ENCODE results near the gene ARNT2. TPM values are rescaled to one million over a fixed set of nuclear protein-coding genes. Genes with fewer than 3 reads are reported as not detected.

ARNT2 gene
- 10 to 100 TPM in 1 of 2 donors, 1 to 10 TPM in 1; 4.5 to 12.2 TPM for total RNA-seq
- 1 to 10 TPM; 2.0 to 6.5 TPM for polyA plus RNA-seq
- long read RNA-seq, donor 1: 0 reads
- long read RNA-seq, donor 2: 0 reads
- long read RNA-seq, donor 3, partial matches to known transcripts: 0 of 1 reads
- long read RNA-seq, donor 3, other reads (novel, unspliced or antisense): 0 of 1 reads
- long read RNA-seq, donor 4, partial matches to known transcripts: 8 of 8 reads
- long read RNA-seq, donor 4, other reads (novel, unspliced or antisense): 0 of 8 reads
- long read RNA-seq, donor 5: 0 reads

DNA sequence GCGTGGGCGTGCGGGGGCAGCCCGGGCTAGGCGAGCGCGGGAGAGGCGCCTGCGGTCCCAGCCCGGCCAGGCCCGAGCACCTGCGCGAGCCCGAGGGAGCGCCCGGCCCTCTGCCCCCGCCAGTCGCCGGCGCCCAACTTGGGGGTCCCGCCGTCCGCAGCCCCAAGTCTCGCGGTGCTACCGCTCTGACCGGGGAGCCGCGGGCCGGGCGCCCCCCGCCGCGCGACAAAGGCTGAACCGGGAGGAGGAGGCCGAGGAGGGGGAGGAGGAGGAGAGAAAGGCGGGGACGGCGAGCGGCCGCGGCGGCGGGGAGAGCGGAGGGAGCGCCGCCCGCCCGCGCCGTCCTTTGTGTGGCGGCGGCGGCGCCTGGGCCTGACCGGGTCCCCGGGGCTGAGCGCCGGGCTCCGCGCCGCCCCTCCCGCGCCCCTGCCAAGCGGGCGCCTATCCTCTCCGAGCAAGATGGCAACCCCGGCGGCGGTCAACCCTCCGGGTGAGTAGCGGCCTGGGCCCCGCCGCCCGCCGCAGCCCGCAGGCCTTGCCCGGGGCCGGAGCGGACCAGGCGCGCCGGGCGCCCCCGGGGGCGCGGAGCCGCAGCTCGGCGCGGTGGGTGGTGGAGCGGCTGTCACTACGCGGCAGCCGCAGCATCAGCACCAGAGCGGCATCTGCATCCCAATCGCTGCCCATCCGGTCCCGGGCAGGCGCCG is at the start of gene ARNT2:
Gene ARNT2 (plus strand): TSS at position 326 of the 704 bp plus-strand sequence. CDS start 134 bp downstream, at position 460.
- peak within 1 kb of the TSS in 1 of 2 donors; percentile 10 for H3K27ac ChIP-seq (ENCODE audit: low read depth in 1 of 2, low read length in 1 of 2)
- no peaks in the 10 kb centered on the region for H3K36me3 ChIP-seq (ENCODE audit: control insufficient read depth in 4 of 4, insufficient read depth in 4 of 4, low read length in 4 of 4)
- TF ChIP-seq, protein P1, sequence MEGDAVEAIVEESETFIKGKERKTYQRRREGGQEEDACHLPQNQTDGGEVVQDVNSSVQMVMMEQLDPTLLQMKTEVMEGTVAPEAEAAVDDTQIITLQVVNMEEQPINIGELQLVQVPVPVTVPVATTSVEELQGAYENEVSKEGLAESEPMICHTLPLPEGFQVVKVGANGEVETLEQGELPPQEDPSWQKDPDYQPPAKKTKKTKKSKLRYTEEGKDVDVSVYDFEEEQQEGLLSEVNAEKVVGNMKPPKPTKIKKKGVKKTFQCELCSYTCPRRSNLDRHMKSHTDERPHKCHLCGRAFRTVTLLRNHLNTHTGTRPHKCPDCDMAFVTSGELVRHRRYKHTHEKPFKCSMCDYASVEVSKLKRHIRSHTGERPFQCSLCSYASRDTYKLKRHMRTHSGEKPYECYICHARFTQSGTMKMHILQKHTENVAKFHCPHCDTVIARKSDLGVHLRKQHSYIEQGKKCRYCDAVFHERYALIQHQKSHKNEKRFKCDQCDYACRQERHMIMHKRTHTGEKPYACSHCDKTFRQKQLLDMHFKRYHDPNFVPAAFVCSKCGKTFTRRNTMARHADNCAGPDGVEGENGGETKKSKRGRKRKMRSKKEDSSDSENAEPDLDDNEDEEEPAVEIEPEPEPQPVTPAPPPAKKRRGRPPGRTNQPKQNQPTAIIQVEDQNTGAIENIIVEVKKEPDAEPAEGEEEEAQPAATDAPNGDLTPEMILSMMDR (IDR thresholded peaks at IDR 0.05; ENCODE audit: control extremely low read depth, extremely low read depth): no peak
- peak within 1 kb of the TSS; percentile 34 to 44 for H3K9ac ChIP-seq (ENCODE audit: insufficient read depth in 1 of 2, low read length in 2 of 2)
- H3K27me3 ChIP-seq (ENCODE audit: control insufficient read depth in 3 of 3, insufficient read depth in 3 of 3, low read length in 2 of 3): no peaks in the 10 kb centered on the region
- H3K4me1 ChIP-seq (ENCODE audit: control insufficient read depth in 5 of 5, insufficient read depth in 5 of 5, low read length in 5 of 5): peaks cover 0 to 31% (median 4%) of the 10 kb centered on the region in 5 donors
- WGBS, 2 donors: 0 to 1% methylated on average over 56 to 102 of the region's 102 CpGs
- peak; percentile 70 to 77 (median 72) for DNase-seq
- H3K9me3 ChIP-seq (ENCODE audit: control insufficient read depth in 4 of 4, insufficient read depth in 3 of 4, low read length in 3 of 4): no peaks in the 10 kb centered on the region
- peak within 1 kb of the TSS; percentile 53 for H3K4me3 ChIP-seq
- peak; percentile 47 for ATAC-seq (ENCODE audit: insufficient read depth, low FRiP score)

DNA sequence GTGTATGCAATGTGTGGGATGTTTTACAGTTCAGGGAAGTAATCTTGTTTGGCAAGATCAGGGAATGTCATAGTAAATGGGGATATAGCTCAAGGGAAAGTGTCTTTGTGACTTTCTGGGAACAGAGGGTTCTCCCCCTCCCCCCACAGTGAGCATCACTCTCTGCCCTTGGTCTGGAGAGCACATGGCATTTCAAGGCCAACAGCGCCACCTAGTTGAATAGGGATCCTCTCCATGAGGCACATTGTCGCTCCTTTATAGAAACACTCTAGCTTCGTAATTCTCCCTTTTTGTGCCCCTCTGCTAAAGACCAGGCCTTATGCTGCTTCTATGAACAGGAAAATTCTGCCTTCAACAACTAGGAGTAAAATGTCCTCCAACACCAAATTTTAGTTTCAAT is 37.1 kb upstream of the ARNT2 start:
- peak in 2 of 3 donors; percentile 32 to 46 for DNase-seq
- H3K9ac ChIP-seq (ENCODE audit: insufficient read depth in 1 of 2, low read length in 2 of 2): no peak overlapping the region
- no peak for ATAC-seq (ENCODE audit: insufficient read depth, low FRiP score)
- H3K36me3 ChIP-seq (ENCODE audit: control insufficient read depth in 4 of 4, insufficient read depth in 4 of 4, low read length in 4 of 4): no peaks in the 10 kb centered on the region
- H3K9me3 ChIP-seq (ENCODE audit: control insufficient read depth in 4 of 4, insufficient read depth in 3 of 4, low read length in 3 of 4): peaks cover 2 to 30% (median 14%) of the 10 kb centered on the region in 4 donors
- no peaks in the 10 kb centered on the region for H3K4me1 ChIP-seq (ENCODE audit: control insufficient read depth in 5 of 5, insufficient read depth in 5 of 5, low read length in 5 of 5)
- H3K27ac ChIP-seq (ENCODE audit: low read depth in 1 of 2, low read length in 1 of 2): no peak overlapping the region
- no peaks in the 10 kb centered on the region for H3K27me3 ChIP-seq (ENCODE audit: control insufficient read depth in 3 of 3, insufficient read depth in 3 of 3, low read length in 2 of 3)
- H3K4me3 ChIP-seq: no peak overlapping the region
- 90 to 91% methylated on average over 3 of the region's 3 CpGs for WGBS, 2 donors
- TF ChIP-seq, protein P1 (IDR thresholded peaks at IDR 0.05; ENCODE audit: control extremely low read depth, extremely low read depth): no peak

DNA sequence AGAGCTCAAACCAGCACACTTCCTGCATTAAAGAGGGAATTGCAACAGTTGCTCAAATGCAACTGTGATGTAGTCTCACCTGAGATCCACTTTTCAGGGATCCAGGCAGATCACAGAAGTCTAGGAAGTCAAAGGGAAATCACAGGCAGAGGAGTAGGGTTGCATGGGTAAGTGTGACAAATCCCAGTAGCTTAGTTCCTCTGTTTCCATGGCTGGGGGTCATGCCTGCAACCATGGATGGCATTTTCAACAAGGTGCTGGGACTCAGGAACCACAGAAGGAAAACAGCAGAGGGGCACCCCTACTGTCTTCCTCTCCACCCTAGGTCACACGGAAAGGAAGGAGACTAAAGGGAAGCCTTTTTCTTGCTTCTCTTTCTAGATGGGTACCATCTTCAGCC is 36.5 kb upstream of the ARNT2 start:
- TF ChIP-seq, protein P1 (IDR thresholded peaks at IDR 0.05; ENCODE audit: control extremely low read depth, extremely low read depth): no peak
- no peak overlapping the region for H3K4me3 ChIP-seq
- 50 to 78% methylated on average over 1 of the region's 1 CpG for WGBS, 2 donors

More for the DNA sequence above, 36.5 kb upstream of the ARNT2 start:
- no peaks in the 10 kb centered on the region for H3K4me1 ChIP-seq (ENCODE audit: control insufficient read depth in 5 of 5, insufficient read depth in 5 of 5, low read length in 5 of 5)
- H3K9ac ChIP-seq (ENCODE audit: insufficient read depth in 1 of 2, low read length in 2 of 2): no peak overlapping the region
- H3K27ac ChIP-seq (ENCODE audit: low read depth in 1 of 2, low read length in 1 of 2): no peak overlapping the region
- no peaks in the 10 kb centered on the region for H3K27me3 ChIP-seq (ENCODE audit: control insufficient read depth in 3 of 3, insufficient read depth in 3 of 3, low read length in 2 of 3)
- ATAC-seq (ENCODE audit: insufficient read depth, low FRiP score): no peak
- no peaks in the 10 kb centered on the region for H3K36me3 ChIP-seq (ENCODE audit: control insufficient read depth in 4 of 4, insufficient read depth in 4 of 4, low read length in 4 of 4)
- no peak for DNase-seq
- H3K9me3 ChIP-seq (ENCODE audit: control insufficient read depth in 4 of 4, insufficient read depth in 3 of 4, low read length in 3 of 4): peaks cover 2 to 30% (median 14%) of the 10 kb centered on the region in 4 donors
